Inferior parietal cortex (tissue), 1 donor: ENCODE results near the gene DNAJC22.
"Not testable (repeated sequence)": the region's sequence is repeated elsewhere in the genome, so short reads cannot be mapped to it uniquely, and the experiment has no call there.

Source experiments
- DNase-seq: peaks from one replicate; pipeline ENCODE4 v3.0.0-alpha.2; 2016; ENCODE audit errors: extremely low spot score

DNAJC22 gene

DNA sequence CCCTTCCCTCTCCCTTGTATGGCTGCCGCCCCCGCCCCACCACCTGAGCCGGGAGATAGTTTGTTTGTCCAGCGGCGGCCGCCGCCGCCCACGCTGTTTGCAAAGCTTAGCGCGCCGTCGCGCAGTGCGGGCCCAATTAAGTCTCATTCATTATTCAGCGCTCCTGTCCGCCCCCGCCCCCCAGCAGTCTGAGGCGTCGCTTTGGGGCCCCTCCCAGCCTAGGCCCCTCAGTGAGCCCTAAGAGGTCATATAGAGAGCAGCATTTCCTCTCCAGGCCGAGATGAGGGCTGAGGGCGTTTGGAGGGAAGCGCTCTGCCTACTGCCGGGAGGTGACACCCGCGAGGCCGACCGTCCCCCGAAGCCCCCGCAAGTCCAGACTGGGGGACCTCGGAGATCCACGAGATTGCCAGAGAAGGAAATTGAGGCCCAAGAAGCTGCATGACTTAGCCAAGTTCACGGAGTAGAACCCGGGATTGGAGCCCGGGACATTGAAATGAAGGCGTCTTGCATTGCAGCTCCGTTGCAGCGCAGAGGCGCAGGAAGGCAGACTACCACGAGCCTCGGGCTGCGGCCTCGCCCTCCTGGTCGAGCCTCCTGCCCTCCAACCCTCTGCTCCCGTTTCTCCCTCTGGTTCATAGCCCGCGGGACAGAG is at the start of gene DNAJC22:
DNAJC22 (plus strand) TSS at position 230 of the 652 bp plus-strand sequence. CDS start 1,985 bp downstream, outside the sequence.
- DNase-seq: no peak

DNA sequence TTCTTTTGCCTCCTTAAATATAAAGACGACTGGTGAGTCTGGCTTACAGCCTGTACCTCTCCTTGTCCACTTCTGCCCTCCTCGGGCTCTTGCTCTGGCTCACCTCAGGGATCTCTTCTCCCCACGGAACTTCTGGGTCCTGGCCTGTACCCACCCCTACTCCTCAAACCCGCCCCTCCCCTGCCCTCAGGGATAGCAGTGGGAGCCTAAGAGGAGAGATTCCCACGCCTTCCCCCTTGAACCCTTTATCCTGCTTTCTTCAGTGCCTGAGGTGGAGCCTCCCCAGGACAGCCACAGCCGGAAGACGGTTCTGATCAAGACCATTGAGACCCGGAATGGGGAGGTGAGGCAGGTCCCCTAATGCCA is 49.0 kb upstream of the DNAJC22 start:
- no peak for DNase-seq

DNA sequence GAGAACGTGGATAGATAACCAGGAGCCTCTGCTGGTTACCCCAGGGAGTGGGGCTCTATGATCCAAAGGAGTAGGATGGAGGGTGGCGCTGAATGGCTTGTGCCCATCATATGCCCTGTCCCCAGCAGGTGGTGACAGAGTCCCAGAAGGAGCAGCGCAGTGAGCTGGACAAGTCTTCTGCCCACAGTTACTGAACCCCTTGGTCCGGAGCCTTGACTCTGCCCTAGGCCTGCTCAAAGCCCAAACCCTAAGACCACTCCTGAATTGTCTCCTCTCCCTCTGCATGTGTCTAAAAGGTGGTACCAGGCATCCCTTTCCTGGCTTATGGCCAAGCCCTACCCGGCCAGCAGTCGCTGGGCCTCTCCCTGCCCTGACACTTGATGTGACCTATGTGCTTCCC is 48.5 kb upstream of the DNAJC22 start:
- no peak for DNase-seq

DNA sequence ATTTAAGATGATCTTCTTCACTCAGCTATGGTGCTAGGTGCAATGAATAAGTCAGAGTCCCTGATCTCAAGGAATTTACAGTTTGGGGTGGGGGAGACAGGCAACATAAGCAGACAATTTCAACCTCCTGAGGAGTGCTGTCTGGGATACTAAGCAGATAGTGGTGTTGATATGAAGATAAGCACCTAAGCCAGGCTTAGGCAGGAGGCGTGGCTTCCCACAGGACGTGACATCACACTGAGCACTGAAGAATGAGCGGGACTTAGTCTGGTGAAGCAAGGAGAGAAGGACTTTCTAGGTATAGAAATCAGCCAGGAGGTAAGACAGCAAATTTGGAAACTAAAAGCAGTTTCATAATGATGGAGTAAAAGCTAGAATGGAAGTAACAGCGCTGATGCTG is 44.9 kb upstream of the DNAJC22 start:
- DNase-seq: no peak

GRCh38 chr12:49304161-49304560 is 42.5 kb upstream of the DNAJC22 start:
- DNase-seq: no peak

DNA sequence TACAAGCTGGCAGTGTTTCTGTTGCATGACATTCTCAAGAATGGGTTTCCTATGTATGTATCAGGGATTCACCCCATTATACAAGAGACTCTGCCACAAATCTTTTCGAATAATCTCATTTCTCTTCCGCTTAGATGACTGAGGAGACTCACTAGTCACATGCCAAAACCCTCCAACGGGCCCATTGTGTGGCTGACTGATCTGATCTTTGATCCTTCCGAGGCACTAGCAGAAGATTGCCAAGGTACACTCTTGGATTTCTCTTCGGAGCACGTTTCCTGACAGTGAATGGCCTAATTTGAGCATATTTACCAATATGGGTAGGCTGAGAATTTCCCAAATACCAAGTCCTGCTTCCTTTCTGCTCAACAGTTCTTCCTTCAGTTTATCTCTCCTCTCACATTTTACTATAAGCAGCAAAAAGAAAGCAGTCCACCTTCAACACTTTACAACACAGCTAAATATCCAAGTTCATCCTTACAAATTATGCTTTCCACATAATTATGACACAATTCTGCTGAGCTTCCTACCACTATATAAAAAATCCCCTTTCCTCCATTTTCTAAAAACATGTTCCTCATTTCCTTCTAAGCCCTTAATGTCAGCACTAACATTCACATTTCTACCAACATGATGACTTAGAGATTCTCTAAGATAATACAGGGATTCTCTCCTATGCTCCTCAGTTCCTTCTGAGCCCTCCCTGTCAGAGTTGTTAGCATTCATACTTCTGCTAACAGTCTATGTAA is 40.8 kb upstream of the DNAJC22 start:
- no peak for DNase-seq

DNA sequence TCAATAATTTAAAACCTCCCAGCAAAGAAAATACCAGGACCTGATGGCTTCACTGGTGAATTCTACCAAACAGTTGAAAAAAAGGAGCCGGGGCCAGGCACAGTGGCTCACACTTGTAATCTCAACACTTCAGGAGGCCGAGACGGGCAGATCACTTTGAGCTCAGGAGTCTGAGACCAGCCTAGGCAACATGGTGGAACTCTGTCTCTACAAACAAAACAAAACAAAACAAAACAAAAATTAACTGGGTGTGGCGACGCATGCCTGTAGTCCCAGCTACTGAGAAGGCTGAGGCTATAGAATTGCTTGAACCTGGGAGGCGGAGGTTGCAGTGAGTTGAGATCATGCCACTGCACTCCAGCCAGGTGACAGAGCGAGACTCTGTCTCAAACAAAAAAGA is 37.3 kb upstream of the DNAJC22 start:
- DNase-seq: no peak

DNA sequence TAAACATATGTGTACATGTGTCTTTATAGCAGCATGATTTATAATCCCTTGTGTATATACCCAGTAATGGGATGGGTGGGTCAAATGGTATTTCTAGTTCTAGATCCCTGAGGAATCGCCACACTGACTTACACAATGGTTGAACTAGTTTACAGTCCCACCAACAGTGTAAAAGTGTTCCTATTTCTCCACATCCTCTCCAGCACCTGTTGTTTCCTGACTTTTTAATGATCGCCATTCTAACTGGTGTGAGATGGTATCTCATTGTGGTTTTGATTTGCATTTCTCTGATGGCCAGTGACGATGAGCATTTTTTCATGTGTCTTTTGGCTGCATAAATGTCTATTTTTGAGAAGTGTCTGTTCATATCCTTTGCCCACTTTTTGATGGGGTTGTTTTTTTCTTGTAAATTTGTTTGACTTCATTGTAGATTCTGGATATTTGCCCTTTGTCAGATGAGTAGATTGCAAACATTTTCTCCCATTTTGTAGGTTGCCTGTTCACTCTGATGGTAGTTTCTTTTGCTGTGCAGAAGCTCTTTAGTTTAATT is 36.2 kb upstream of the DNAJC22 start:
- not testable (repeated sequence) for DNase-seq

DNA sequence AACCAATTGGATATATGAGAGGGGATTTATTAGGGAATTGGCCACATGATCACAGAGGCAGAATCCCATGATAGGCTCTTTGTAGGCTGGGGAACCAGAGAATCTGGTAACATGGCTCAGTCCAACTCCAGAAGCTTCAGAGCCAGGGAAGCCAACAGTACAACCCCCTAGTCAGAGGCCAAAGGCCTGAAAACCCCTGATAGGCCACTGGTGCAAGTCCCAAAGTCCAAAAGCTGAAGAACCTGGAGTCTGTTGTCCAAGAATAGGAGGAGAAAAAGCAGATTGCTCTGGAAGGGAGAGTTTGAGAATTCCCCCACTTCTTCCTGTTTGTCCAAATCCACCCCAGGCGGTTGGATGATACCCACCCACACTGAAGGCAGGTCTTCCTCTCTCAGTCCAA is 31.9 kb upstream of the DNAJC22 start:
- DNase-seq: no peak

DNA sequence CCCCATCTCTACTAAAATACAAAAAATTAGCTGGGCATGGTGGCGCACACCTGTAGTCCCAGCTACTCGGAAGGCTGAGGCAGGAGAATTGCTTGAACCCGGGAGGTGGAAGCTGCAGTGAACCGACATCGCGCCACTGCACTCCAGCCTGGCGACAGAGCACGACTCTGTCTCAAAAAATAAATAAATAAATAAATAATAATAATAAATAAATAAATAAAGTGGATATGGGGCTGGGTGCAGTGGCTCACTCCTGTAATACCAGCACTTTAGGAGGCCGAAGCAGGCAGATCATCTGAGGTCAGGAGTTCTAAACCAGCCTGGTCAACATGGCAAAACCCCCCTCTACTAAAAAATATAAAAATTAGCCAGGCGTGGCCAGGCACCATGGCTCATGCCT is 29.6 kb upstream of the DNAJC22 start:
- DNase-seq: not testable (repeated sequence)

- not testable (repeated sequence) for DNase-seq
These were observed 26.1 kb upstream of the DNAJC22 start for GRCh38 chr12:49320411-49321103.

GRCh38 chr12:49322367-49322707 is 24.4 kb upstream of the DNAJC22 start:
- DNase-seq: no peak

DNA sequence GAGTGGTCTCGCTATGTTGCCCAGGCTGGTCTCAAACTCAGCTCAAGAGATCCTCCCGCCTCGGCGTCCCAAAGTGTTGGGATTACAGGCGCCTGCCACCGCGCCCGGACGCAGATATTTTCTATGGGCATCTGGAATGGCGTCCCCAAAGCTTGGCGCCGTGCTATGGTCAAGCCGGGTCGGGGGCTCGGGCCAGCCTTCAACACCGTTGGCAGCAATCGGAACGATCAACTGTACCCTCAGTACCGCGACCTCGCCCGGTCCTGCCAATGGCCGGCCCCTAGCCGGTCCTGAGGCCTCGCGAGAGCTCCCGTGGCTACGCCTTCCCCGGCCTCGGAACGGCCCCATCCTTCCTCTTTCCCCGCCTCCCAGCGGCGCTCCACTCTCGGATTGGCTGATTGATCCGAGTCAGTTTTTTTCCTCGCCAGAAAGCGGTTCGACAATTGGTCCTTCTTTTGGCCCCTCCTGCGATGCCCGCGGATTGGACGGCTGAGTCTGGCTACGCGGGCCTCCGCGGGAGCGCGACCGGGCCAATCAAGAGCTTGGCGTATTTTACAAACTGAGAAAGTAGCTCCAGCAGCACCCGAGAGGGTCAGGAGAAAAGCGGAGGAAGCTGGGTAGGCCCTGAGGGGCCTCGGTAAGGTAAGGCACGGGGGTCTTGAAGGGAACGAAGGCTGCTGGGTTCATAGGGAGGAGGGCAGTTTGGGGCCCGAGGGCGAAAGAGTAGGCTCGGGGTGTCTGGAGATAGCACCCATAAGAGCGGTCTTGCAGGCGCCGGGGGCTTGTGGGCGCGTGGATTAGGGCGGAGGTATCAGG is 23.8 kb upstream of the DNAJC22 start, which contains the start of gene TROAP:
TROAP (plus strand) TSS at position 548 of the 816 bp plus-strand sequence. CDS start 354 bp downstream, outside the sequence.
- peak; percentile 100 for DNase-seq

DNA sequence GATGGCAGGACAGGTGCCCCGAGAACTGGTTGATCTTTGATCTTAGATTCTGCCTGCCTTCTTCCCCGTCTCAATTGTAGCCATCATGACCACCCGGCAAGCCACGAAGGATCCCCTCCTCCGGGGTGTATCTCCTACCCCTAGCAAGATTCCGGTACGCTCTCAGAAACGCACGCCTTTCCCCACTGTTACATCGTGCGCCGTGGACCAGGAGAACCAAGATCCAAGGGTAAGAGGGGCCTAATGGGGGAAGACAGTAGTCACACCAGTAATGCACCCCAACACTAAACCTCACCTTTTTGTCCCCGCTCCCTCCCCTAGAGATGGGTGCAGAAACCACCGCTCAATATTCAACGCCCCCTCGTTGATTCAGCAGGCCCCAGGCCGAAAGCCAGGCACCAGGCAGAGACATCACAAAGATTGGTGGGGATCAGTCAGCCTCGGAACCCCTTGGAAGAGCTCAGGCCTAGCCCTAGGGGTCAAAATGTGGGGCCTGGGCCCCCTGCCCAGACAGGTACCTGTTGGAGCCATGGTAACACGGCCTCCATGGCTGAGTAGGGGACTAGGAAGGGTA is 23.1 kb upstream of the DNAJC22 start:
- no peak for DNase-seq

GRCh38 chr12:49325606-49326005 is 21.1 kb upstream of the DNAJC22 start:
- DNase-seq: no peak

- DNase-seq: no peak
These were observed 19.3 kb upstream of the DNAJC22 start for GRCh38 chr12:49327368-49327767.

DNA sequence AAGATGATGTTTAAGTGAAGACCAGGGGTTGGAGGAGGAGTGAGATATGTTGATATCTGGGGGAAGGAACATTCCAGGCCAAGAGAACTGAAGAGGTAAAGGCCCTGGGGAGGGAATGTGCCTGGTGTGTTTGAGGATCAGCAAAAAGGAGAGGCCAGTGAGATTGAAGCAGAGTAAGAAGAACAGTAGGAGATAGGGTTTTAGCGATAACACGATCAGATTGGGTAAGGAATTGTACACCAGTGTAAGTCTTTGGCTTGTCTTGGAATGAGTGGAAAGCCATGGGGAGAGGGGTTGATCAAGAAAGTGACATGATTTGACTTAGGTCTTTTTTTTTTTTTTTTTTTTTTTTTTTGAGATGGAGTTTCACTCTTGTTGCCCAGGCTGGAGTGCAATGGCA is 18.8 kb upstream of the DNAJC22 start:
- DNase-seq: no peak

DNA sequence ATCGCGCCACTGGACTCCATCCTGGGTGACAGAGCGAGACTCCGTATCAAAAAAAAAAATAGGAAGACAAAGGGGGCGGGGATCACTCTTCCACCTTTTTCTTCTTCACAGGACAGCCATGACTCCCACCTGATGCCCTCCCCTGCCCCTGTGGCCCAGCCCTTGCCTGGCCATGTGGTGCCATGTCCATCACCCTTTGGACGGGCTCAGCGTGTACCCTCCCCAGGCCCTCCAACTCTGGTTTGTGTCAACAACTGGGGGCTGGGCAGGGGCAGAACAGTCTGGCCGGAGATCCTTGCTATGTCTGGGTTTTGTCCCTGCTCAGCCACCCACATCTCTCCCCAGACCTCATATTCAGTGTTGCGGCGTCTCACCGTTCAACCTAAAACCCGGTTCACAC is 17.9 kb upstream of the DNAJC22 start:
- DNase-seq: no peak

GRCh38 chr12:49330032-49330619 is 16.6 kb upstream of the DNAJC22 start:
- no peak for DNase-seq

DNA sequence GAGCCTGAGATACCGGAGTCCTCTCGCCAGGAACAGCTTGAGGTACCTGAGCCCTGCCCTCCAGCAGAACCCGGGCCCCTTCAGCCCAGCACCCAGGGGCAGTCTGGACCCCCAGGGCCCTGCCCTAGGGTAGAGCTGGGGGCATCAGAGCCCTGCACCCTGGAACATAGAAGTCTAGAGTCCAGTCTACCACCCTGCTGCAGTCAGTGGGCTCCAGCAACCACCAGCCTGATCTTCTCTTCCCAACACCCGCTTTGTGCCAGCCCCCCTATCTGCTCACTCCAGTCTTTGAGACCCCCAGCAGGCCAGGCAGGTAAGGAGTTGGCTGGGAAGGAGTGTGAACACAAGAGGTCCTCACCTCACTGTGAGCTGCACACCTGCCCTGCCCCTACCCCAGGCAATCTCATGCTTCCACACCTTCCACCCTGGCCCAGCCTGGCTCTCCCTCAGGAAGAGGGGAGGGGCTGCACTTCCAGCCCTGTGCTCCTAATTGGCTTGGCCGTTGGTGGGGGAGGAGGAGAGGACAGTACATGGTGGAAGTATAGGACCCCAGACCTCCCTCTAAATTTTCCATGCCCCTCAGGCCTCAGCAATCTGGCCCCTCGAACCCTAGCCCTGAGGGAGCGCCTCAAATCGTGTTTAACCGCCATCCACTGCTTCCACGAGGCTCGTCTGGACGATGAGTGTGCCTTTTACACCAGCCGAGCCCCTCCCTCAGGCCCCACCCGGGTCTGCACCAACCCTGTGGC is 15.9 kb upstream of the DNAJC22 start:
- no peak for DNase-seq
